ENCODE data around the gene CIAO3.

CIAO3 gene

DNA sequence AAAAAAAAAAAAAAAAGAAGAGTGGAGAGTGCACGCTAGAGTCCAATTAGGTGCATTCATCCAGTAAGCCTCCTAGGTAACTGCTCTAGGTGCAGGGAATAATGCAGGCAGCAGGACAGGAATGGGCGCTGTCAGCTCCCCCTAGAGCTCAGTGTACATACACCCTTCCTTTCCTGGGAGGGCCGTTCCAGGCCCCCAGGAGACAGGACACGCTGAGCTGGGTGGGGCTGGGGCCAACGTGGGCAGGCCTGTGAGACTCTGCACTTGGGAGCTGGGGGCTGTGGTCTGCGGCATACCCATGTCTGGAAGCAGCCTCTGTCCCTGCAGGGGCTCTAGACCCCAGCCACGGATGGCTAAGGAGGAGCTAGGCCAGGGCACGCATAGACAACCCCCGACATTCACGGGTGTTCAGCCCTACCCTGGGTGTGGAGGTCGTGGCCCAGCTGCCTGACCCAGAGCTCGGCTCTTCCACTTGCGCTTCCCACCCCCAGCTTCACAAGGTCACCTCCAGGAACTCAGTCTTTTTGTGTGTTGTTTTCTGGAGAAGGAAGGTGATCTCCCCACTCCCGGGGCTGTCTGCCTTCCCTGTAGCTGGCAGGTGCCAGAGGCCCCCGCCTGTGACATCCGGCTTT lies 20.9 kb downstream of the CIAO3 start:
- Histone ChIP-seq H3K4me1 (ENCODE audit: control insufficient read depth in 1 of 2, insufficient read depth in 2 of 2, low read length in 2 of 2) (peaks cover 20 to 23% of the 10 kb centered on the region in 2 experiments), H3K4ac (ENCODE audit: low read depth, low read length) (no peak overlapping the region), H3K79me2 (ENCODE audit: control insufficient read depth, insufficient read depth, low read length, poor library complexity) (peaks cover 6% of the 10 kb centered on the region), H2BK12ac (ENCODE audit: low read length) (no peak overlapping the region), H3K4me3 (ENCODE audit: low read depth, low read length) (no peak overlapping the region), H3K18ac (ENCODE audit: low read length) (peak overlapping the region; percentile 16), H3K79me1 (ENCODE audit: low read length) (peaks cover 9% of the 10 kb centered on the region), H2BK5ac (ENCODE audit: low read depth, low read length, poor library complexity) (no peak overlapping the region), H2BK120ac (ENCODE audit: insufficient read depth, low read length, poor library complexity) (no peak overlapping the region), H3K27me3 (ENCODE audit: insufficient read depth, low read length) (peaks cover 12% of the 10 kb centered on the region), H3K9ac (ENCODE audit: low read length) (peak overlapping the region; percentile 42), H2AFZ (ENCODE audit: insufficient read depth, low read length, poor library complexity) (peak overlapping the region; percentile 94), H3K27ac (ENCODE audit: low read depth, low read length) (no peak overlapping the region), H3K4me2 (ENCODE audit: low read length) (peak overlapping the region; percentile 82), H4K8ac (ENCODE audit: low read depth, low read length) (no peak overlapping the region), H2AK5ac (ENCODE audit: low read length) (no peak overlapping the region), H3K9me3 (ENCODE audit: insufficient read depth, low read depth, low read length) (peaks cover 10% of the 10 kb centered on the region), H4K12ac (ENCODE audit: low read depth, low read length) (no peak overlapping the region), H3K36me3 (ENCODE audit: control insufficient read depth in 1 of 2, insufficient read depth in 2 of 2, low read length in 2 of 2) (peaks cover 0 to 3% of the 10 kb centered on the region in 2 experiments), H3K14ac (ENCODE audit: low read length) (no peak overlapping the region), H3K23ac (ENCODE audit: low read length) (no peak overlapping the region), H4K91ac (ENCODE audit: low read depth, low read length) (no peak overlapping the region)
- WGBS (ENCODE audit: extremely low coverage, insufficient coverage, insufficient read length): no CpG with 5 or more reads among the region's 16 CpGs
- peak in 1 of 2 donors; percentile 33 for DNase-seq

DNA sequence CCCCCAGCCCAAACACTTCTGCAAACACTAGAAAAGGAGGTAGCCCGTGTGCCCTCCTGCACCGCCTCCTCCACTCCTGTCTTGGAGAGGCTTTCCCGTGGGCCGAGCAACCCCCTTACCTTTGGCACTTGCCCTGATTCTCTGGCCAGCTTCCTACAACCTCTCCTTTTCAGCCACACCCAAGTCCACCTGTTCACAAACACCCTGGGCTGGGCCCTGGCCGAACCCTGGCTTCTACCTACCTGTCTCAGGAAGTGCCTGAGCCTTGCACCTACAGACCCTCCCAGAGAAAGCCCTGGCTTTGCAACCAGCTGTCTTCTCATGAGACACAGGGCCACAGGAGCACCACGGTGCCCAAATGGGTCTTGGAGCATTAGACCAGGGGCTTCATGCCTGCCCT lies 21.9 kb downstream of the CIAO3 start:
- Histone ChIP-seq H3K79me1 (ENCODE audit: low read length) (peaks cover 11% of the 10 kb centered on the region), H3K4me2 (ENCODE audit: low read length) (no peak overlapping the region), H3K36me3 (ENCODE audit: control insufficient read depth in 1 of 2, insufficient read depth in 2 of 2, low read length in 2 of 2) (peaks cover 0 to 3% of the 10 kb centered on the region in 2 experiments), H3K14ac (ENCODE audit: low read length) (no peak overlapping the region), H3K4me3 (ENCODE audit: low read depth, low read length) (no peak overlapping the region), H3K27me3 (ENCODE audit: insufficient read depth, low read length) (peaks cover 12% of the 10 kb centered on the region), H2BK12ac (ENCODE audit: low read length) (no peak overlapping the region), H4K8ac (ENCODE audit: low read depth, low read length) (no peak overlapping the region), H3K9ac (ENCODE audit: low read length) (no peak overlapping the region), H2AFZ (ENCODE audit: insufficient read depth, low read length, poor library complexity) (no peak overlapping the region), H3K23ac (ENCODE audit: low read length) (no peak overlapping the region), H3K27ac (ENCODE audit: low read depth, low read length) (no peak overlapping the region), H3K4ac (ENCODE audit: low read depth, low read length) (no peak overlapping the region), H2BK120ac (ENCODE audit: insufficient read depth, low read length, poor library complexity) (no peak overlapping the region), H3K4me1 (ENCODE audit: control insufficient read depth in 1 of 2, insufficient read depth in 2 of 2, low read length in 2 of 2) (peaks cover 28 to 31% of the 10 kb centered on the region in 2 experiments), H4K12ac (ENCODE audit: low read depth, low read length) (no peak overlapping the region), H4K91ac (ENCODE audit: low read depth, low read length) (no peak overlapping the region), H3K9me3 (ENCODE audit: insufficient read depth, low read depth, low read length) (peaks cover 15% of the 10 kb centered on the region), H3K18ac (ENCODE audit: low read length) (no peak overlapping the region), H2BK5ac (ENCODE audit: low read depth, low read length, poor library complexity) (no peak overlapping the region), H3K79me2 (ENCODE audit: control insufficient read depth, insufficient read depth, low read length, poor library complexity) (peaks cover 6% of the 10 kb centered on the region), H2AK5ac (ENCODE audit: low read length) (no peak overlapping the region)
- WGBS (ENCODE audit: extremely low coverage, insufficient coverage, insufficient read length): no CpG with 5 or more reads among the region's 6 CpGs
- no peak for DNase-seq

DNA sequence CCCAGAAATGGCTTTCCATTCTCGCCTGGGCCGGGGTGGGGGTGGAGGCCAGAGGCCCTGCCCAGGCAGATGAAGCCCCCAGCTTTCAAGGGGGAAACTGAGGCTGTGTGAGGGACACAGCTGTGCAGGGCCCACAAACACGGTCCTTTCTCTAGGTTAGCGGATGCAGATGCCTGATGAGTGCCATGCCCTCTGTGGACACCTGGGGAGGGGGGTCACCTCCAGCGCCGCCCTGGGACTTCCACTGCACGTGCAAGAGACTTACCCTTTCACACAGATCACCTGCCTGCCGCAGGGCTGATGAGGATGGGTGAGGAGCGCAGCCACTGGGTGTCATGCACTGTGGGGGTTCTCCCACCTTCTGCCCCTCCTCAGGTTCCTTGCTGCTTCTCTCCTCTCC lies 22.4 kb downstream of the CIAO3 start:
- Histone ChIP-seq H3K4me3 (ENCODE audit: low read depth, low read length) (no peak overlapping the region), H3K23ac (ENCODE audit: low read length) (no peak overlapping the region), H3K9ac (ENCODE audit: low read length) (no peak overlapping the region), H2AFZ (ENCODE audit: insufficient read depth, low read length, poor library complexity) (no peak overlapping the region), H2BK120ac (ENCODE audit: insufficient read depth, low read length, poor library complexity) (no peak overlapping the region), H3K27me3 (ENCODE audit: insufficient read depth, low read length) (peaks cover 12% of the 10 kb centered on the region), H2BK5ac (ENCODE audit: low read depth, low read length, poor library complexity) (no peak overlapping the region), H3K4me1 (ENCODE audit: control insufficient read depth in 1 of 2, insufficient read depth in 2 of 2, low read length in 2 of 2) (peaks cover 31 to 35% of the 10 kb centered on the region in 2 experiments), H2AK5ac (ENCODE audit: low read length) (no peak overlapping the region), H3K36me3 (ENCODE audit: control insufficient read depth in 1 of 2, insufficient read depth in 2 of 2, low read length in 2 of 2) (peaks cover 0 to 3% of the 10 kb centered on the region in 2 experiments), H3K79me2 (ENCODE audit: control insufficient read depth, insufficient read depth, low read length, poor library complexity) (peaks cover 6% of the 10 kb centered on the region), H3K18ac (ENCODE audit: low read length) (no peak overlapping the region), H3K9me3 (ENCODE audit: insufficient read depth, low read depth, low read length) (peaks cover 15% of the 10 kb centered on the region), H3K27ac (ENCODE audit: low read depth, low read length) (no peak overlapping the region), H4K12ac (ENCODE audit: low read depth, low read length) (no peak overlapping the region), H3K79me1 (ENCODE audit: low read length) (peaks cover 11% of the 10 kb centered on the region), H2BK12ac (ENCODE audit: low read length) (no peak overlapping the region), H4K91ac (ENCODE audit: low read depth, low read length) (no peak overlapping the region), H3K4me2 (ENCODE audit: low read length) (no peak overlapping the region), H3K14ac (ENCODE audit: low read length) (no peak overlapping the region), H4K8ac (ENCODE audit: low read depth, low read length) (no peak overlapping the region), H3K4ac (ENCODE audit: low read depth, low read length) (no peak overlapping the region)
- DNase-seq: no peak
- no CpG with 5 or more reads among the region's 9 CpGs for WGBS (ENCODE audit: extremely low coverage, insufficient coverage, insufficient read length)

DNA sequence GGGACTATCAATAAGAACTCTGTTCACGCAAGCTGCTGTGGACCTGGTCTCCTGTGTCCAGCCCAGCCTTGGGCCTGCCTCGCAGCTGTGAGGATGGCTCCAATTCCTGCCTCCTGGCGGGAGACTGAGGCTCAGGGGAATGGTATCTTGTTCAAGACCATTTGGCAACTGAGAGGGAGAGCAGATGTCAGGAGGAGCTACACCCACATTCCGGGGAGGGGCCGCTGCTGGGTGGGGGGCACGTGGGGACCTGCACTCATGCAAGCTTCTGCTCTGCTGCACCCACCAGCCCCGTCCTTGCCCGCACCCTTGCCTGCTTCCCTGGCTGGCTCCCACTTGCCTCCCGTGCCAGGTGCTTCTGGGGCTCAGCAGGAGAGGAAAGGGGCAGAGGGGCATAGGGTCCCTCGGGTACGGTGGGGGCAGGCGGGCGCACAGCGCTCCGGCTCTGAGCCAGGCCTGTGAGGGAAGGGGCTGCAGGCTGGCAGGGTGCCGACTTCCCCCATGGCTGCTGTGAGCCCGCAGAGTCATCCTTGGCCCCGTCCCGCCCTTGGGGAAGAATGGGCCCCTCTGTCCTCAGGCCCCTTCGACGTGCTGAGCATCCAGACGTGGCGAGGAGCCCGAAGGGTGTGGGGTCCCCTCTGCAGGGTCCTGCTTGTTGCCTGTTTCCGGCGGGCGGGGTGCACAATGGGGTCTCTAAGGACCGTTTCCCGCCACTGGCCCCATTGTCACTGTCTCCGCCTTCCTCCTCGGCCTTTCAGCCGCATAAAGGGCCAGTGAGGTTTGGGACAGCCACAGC lies 23.1 kb downstream of the CIAO3 start:
- no peak overlapping the region for H2AK5ac ChIP-seq (ENCODE audit: low read length)
- H2BK5ac ChIP-seq (ENCODE audit: low read depth, low read length, poor library complexity): no peak overlapping the region
- H4K91ac ChIP-seq (ENCODE audit: low read depth, low read length): no peak overlapping the region
- H2AFZ ChIP-seq (ENCODE audit: insufficient read depth, low read length, poor library complexity): no peak overlapping the region
- peaks cover 31 to 35% of the 10 kb centered on the region in 2 experiments for H3K4me1 ChIP-seq (ENCODE audit: control insufficient read depth in 1 of 2, insufficient read depth in 2 of 2, low read length in 2 of 2)
- H3K18ac ChIP-seq (ENCODE audit: low read length): no peak overlapping the region
- H4K8ac ChIP-seq (ENCODE audit: low read depth, low read length): no peak overlapping the region
- no CpG with 5 or more reads among the region's 32 CpGs for WGBS (ENCODE audit: extremely low coverage, insufficient coverage, insufficient read length)
- H3K23ac ChIP-seq (ENCODE audit: low read length): no peak overlapping the region
- no peak for DNase-seq
- no peak overlapping the region for H3K4ac ChIP-seq (ENCODE audit: low read depth, low read length)
- no peak overlapping the region for H3K9ac ChIP-seq (ENCODE audit: low read length)
- no peak overlapping the region for H4K12ac ChIP-seq (ENCODE audit: low read depth, low read length)
- H3K79me2 ChIP-seq (ENCODE audit: control insufficient read depth, insufficient read depth, low read length, poor library complexity): peaks cover 6% of the 10 kb centered on the region
- H3K27ac ChIP-seq (ENCODE audit: low read depth, low read length): no peak overlapping the region
- no peak overlapping the region for H3K4me3 ChIP-seq (ENCODE audit: low read depth, low read length)
- peaks cover 11% of the 10 kb centered on the region for H3K79me1 ChIP-seq (ENCODE audit: low read length)
- H3K14ac ChIP-seq (ENCODE audit: low read length): no peak overlapping the region
- no peak overlapping the region for H2BK120ac ChIP-seq (ENCODE audit: insufficient read depth, low read length, poor library complexity)
- H3K4me2 ChIP-seq (ENCODE audit: low read length): no peak overlapping the region
- peaks cover 15% of the 10 kb centered on the region for H3K9me3 ChIP-seq (ENCODE audit: insufficient read depth, low read depth, low read length)
- no peak overlapping the region for H2BK12ac ChIP-seq (ENCODE audit: low read length)
- H3K27me3 ChIP-seq (ENCODE audit: insufficient read depth, low read length): peaks cover 12% of the 10 kb centered on the region
- H3K36me3 ChIP-seq (ENCODE audit: control insufficient read depth in 1 of 2, insufficient read depth in 2 of 2, low read length in 2 of 2): peaks cover 0 to 3% of the 10 kb centered on the region in 2 experiments

All from trophoblast cell (in vitro differentiated cells and primary cell).